Left forelimb (tissue), 1 donor: ENCODE data around the gene HSPA1B.
"Not testable (repeated sequence)": the region's sequence is repeated elsewhere in the genome, so short reads cannot be mapped to it uniquely, and the experiment has no call there.

Experiments
- DNase-seq: peaks from one replicate; pipeline ENCODE4 v3.0.0-alpha.2; 2018; ENCODE audit warnings: low spot score

The HSPA1B gene

DNA sequence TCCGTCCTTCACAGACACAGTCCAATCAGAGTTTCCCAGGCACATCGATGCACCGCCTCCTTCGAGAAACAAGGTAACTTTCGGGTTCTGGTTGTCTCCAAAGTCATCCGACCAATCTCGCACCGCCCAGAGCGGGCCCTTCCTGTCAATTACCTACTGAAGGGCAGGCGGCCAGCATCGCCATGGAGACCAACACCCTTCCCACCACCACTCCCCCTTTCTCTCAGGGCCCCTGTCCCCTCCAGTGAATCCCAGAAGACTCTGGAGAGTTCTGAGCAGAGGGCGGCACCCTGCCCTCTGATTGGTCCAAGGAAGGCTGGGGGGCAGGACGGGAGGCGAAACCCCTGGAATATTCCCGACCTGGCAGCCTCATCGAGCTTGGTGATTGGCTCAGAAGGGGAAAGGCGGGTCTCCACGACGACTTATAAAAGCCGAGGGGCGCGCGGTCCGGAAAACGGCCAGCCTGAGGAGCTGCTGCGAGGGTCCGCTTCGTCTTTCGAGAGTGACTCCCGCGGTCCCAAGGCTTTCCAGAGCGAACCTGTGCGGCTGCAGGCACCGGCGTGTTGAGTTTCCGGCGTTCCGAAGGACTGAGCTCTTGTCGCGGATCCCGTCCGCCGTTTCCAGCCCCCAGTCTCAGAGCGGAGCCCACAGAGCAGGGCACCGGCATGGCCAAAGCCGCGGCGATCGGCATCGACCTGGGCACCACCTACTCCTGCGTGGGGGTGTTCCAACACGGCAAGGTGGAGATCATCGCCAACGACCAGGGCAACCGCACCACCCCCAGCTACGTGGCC, at the start of gene HSPA1B:
TSS of gene HSPA1B (plus strand) at position 453 of the 794 bp plus-strand sequence. CDS start at position 666, 213 bp downstream.
- DNase-seq = peak; percentile 99

DNA sequence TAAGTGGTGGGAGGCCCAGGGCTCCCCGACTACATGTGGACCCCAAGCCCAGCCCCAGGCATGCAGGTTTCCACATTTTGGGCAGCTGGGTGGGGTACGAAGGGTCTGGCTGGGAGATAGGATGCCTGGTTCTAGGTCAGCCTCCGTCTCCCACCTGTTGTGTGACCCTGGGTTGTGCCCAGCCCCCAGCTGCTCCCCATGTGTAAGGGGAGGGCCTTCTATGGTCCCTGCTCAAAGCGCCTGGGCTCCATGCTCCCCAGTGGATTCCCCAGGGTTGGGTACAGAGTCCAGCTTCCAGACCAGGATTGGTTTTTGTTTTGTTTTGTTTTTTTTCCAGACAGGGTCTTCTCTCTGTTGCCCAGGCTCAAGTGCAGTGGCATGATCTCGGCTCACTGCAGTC, 49.3 kb upstream of the HSPA1B start:
- peak; percentile 46 for DNase-seq

DNA sequence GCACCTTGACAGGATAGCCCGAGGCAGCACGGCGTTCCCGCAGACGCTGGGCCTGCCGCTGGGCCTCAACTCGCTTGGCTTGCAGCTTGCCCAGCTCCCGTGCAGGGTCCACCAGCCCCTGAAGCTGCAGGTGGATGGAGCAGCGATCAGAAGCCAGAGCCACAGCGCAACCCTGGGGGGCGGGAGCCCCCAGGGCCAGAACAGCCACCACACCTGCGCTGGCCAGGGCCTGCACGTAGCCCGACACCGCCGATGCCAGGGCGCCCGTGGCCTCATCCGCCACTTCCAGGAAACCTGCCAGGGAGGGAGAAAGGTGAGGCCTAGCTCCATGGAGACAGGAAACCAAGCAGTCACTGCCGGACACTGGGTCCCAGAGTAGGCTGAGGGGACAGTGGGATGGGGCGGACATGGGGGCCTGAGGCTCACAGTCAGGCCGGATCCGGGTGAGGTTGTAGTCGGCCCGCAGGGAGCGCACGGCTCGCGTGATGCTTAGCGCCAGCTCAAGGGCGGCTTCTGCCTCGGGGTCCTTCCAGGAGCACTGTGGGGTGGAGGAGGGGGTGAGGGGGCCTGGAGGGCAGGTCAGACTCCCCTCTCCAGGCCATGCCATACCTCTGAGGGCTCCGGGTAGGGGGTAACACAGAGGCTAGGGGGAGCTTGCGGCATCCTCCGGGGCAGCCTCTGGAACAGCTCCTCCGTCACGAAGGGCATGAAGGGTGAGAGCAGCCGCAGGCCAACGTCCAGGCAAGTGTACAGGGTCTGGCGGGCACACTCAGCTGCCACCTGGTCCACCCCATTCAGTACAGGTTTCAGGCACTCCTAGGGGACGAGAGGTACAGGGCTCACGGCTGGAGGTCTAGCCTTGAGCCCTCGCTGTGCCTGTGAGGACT, 48.3 kb upstream of the HSPA1B start:
- DNase-seq = no peak

DNA sequence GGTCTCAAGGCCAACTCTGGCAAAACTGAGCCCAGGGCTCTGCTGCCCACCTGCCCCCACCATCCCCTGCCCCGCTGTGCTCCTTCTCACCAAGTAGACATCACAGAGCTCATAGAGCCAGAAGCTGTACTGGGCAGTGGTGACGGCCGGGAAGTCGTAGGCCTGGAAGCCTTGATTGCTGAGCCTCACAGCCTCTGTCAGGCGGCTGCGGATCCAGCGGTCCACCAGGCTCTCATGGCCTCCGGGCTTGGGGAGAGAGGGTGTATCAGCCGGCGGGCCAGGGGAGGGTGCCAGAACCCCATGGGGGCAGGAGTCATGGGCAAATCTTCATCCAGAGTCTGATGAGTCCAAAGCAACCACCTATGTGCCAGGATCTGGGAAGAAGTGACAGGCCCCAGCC, 47.6 kb upstream of the HSPA1B start:
- peak; percentile 64 for DNase-seq

DNA sequence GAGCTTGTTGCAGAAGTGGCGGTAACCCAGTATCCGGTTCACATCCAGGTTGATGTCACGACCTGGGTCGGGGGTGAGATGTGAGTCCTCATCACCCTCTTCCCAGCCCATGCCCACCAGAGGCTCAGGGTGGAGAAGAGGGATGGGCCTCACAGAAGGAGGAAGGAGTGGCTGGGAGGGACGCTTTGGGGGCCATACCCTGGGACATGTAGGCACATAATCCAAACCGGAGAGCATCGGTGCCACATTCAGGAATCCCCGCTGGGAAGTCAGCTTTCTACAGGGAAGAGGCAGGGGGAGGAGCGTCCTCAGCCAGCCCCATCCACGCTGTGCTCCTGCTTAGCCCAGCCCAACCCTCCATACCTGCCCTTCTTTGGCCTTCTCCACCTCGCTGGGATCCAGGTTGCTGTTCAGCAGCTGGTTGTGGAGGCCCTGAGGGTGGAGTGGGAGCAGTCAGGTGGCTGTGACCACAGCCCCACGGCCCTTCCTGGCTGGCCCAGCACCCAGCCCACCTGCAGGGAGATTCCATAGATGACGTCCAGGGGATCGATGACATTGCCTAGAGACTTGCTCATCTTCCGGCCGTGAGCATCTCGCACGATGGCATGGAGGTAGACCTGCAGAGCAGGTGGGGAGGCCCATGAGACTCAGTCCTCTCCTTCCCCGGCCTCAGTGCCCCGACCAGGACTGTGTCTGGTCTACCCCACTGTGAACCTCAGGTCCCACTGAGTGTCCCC, 46.9 kb upstream of the HSPA1B start:
- peak; percentile 34 for DNase-seq

DNA sequence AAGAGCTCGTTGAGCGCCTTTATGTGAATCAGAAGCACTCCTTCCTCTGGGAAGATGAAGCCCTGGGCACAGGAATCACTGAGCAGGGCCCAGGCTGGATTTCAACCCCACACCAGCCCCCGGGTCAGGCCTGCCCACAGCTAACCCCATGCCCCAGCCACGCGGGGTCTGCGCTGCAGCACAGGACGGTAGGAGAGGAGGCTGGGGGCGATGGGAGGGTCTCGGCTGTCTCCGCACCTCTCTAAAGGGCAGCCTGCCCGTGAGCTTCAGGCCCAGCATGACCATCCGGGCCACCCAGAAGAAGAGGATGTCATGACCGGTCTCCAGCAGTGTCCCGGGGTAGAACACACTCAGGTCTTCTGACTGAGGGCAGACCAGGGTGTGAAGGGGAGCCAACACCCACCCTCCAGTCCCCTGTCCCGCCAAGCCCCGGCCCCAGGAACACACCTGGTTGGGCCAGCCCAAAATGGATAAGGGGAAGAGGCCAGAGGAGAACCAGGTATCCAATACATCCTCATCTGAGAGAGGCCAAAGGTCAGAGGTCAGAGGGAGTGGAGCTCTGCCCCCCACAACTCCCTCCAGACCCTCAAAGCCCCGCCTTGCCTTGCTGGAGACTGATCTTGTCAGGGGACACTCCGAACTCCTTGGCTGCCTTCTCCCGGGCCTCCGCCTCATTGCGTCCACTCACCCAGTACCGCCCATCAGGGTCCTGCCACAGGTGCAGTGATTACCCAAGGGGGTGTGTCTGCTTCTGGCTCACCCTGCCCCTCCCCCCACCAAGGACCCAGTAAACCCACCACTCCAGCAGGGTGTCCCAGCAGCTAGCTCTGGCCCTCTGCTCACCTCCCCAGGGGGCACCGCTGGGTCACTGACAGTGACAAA, 46.1 kb upstream of the HSPA1B start:
- no peak for DNase-seq

DNA sequence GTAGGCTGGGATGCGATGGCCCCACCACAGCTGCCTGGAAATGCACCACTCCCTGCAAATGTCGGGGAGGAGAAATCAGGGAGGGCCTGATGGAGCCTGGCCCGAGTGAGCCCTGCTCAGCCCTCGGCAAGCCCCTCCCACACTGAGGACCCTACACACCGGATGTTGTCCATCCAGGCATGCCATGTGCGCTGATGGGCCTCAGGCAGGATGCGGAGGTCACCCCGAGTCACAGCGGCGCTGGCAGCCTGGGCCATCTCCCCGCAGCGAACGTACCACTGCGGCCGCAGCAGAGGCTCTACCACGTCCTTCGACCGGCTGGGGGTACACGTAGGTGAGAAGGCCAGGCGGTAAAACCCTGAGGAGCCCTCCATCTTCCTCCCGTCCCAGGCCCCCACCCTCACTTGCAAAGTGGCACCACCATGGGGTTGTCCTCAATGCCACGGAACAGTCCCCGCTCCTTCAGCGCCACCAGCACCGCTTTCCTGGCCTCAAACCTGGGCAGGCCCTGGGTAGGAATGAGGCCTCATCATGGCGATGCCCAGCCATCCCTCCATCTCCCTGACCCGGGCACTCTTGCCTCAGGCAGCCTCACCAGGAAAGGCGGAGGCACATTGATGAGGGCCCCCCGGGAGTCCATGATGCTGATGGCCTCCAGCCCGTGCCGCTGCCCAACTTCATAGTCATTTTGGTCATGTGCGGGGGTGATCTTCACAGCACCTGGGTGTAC, 45.2 kb upstream of the HSPA1B start:
- peak; percentile 60 for DNase-seq

DNA sequence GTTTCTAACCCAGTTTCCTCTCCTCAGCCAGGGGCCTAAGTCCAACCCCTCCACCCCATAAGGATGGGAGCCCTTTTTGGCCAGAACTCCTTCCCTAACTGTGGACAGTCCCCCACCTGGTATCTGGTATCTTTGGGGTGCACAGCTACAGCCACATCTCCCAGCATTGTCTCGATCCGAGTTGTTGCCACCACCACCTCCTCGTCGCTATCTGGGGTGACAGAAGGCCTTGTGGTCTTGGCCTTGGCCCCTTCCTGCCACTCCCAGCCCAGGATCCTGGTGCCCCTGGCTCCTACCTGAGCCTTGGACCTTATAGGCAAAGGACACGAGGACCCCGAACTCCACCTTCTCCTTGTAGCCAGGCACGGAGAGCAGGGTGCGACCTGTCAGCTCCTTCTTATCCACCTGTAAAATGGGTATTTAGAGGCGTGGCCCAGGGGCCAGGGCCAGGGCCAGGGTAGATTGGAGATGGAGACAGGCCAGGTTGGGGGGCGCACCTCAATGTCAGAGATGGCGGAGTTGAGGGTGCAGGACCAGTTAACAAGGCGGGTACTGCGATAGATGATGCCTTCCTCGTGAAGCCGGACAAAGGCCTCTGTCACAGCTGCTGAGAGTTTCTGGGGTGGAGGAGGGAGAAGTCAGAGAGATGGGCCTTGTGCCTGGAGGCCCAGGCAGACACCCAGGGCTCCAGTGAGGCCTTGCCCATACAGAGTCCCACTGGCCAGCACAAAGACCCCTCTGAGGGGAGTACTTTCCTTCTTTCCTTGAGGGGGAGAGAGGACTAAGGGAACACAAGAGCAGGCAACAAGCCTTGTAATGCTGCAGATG, 43.2 kb upstream of the HSPA1B start:
- DNase-seq = peak; percentile 61

DNA sequence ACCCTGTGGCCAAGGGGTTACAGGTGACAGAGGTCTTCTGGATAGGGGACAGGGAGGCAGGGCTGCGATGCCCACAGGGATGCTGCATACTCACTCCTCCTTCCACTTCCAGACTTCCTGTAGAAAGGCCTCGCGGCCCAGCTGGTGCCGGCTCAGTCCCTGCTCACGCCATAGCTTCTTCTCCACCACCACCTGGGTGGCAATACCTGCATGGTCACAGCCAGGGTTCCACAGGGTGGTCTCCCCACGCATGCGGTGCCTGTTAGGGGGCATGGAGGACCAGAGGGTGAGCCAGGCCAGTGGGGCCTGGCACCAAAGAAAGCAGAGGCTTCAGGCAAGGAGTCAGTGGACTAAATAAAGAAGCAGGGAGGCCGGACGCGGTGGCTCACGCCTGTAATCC, 42.1 kb upstream of the HSPA1B start:
- DNase-seq = no peak

DNA sequence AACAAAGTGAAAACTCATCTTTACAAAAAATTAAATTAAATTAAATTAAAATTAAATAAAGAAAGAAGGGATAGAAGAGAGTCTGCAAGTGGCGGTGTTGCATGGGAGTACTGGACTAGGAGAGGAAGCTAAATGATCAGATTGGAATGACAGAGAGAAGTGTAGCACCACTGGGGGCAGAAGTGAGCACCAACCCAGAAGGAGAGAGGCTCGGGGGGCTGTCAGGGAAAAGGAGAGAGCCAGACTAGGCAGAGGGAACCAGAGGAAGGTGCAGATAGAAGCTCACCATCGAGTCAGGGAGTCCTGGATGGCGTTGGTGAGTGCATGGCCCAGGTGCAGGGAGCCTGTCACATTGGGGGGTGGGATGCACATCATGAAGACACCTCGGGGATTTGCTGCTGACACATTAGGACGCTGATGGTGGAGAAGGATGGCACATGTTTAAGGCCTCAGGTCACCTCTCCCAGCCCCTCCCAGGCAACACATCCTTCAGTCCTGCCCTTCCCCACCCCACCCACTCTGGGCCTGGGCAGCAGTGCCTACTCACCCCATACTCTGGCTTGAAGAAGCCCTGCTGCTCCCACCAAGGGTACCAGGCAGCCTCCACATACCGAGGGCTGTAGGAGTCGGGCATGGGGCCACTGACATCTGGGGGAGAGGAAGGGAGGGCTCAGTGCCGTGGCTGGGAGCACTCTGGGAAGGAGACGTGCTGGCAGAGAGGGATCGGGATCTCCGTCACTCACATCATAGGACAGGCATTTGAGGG, 36.0 kb upstream of the HSPA1B start:
- DNase-seq = no peak

DNA sequence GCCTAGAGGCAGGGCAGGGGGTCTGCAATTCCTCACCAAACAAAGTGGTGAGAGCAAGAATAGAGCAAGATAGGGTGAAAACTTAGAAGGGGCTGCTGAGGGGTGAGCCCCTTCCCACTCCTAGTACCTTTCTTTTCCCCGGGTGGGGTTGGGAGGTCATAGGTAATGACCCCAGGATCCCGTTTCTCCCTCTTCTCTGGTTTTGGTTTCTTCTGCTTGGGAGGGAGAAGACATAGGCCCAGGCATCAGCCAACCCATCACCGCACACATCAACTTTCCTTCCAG, 35.5 kb upstream of the HSPA1B start:
- no peak for DNase-seq

DNA sequence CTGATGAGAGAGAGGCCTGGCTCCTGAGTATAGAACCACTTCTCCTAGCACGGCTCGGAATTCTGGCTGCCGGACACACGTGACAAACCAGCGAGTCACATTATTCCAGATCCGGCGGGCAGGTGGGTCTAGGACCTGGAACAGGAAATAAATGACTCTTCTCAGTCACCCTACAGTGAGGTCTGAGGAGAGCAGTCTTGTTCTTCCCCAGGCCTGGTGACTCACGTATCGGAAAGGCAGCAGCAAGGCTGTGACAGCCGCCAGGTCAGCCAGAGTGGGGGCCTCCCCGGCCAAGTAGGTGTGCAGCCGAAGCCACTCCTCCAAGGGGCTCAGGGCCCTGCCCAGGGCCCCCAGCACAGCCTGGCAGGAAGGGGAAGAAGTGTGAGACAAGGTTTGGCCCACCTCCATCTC, 34.8 kb upstream of the HSPA1B start:
- DNase-seq = peak; percentile 57

DNA sequence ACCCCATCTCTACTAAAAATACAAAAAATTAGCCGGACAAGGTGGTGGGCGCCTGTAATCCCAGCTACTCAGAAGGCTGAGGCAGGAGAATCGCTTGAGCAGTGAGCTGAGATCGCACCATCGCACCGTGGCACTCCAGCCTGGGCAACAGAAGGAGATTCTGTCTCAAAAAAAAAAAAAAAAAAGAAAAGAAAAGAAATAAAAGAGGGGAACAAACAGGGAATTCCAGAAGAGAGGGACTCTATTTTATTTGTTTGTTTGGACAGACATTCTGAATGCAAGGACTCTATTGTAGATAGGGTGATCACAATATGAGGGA, 33.7 kb upstream of the HSPA1B start:
- not testable (repeated sequence) for DNase-seq

DNA sequence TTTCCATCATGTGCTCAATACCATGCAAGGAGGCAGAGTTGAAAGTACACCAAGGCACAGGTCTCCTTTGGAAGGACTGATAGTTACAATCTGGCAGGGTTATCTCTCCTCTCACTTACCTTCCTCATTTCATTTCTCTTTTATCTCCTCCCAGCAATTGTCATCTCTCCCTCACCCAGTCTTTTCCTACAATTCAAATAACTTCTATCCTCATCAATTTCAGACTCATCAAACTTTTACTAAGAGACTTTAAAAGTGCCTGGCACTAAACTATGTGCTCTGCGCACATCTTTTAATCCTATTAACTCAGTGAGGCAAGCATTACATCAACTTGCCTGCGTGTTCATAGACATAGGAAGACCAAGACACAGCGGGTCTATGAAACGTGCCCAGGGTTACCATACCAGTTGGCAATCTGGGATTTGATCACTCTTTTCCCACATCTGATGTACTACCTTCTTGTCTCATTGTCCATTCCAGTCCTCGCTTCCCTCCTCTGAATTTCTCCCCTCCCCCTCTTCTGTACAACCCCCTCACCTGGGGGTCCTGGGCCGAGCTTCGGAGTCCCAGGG, 33.2 kb upstream of the HSPA1B start:
- no peak for DNase-seq

DNA sequence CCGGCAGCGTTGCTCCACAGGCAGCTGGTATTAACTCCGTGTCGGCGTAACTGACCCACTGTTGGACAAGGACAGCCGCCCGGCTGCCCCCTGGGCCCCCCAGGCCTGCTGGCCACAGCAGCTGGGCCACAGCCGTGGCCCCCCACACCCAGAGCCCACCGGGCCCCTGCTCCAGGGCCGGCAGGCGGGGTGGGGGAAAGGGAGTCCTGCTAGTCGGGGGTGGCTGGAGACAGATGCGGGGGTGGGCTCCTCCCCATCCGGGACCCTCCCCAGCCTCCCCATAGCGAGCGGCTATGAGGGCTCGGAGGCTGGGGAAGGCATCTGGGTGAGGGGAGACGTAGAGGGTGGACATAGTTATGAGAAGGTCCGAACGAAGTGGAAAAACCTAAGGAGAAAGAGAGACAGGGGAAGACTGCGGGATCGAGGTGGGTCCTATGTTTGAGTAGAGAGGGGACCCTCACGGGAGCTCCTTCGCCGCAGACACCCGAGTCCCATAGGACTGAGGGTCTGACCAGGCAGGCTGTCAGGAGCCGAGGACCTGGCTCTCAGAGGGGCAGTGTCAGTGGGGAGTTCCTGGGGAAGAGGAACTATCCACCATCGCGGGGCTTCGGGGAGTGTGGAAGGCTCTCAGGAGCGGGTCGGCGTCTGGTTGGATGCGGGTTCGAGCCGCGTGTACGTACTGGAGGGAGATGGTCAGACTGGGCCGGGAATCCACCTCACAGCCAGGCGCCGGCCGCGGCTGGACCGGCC, 32.5 kb upstream of the HSPA1B start:
- DNase-seq = no peak

DNA sequence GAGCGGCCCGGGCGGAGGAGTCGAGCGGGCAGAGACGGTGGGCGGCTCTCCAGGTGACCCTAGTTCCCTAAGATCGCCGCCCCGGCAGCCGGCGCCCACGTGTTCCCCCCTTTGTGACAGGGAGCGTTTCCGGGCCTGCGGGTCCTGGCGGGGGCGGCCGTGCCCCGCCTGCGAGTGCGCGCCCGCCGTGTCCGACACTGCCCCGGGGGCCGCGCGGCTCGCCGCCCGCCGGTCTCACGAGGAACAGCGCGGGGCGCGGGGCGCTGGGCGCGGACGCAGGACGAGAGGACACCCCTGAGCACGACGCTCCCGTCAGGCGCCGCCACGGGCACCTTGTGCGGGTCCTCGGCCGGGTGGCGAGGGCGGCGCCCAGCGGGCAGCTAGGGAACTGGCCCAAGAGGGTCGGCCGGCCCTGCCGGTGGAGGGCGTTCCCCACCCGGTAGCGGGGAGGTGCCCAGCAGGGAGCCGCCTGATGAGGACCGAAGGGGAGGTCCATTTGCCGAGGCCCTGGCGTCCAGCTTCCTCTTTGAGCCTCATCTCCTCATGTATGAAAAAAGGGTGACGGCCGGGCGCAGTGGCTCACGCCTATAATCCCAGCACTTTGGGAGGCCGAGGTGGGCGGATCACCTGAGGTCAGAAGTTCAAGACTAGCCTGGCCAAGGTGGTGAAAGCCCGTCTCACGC, 31.8 kb upstream of the HSPA1B start, which contains the start of gene VARS1:
TSS of gene VARS1 (minus strand) at position 137 of the 683 bp plus-strand sequence. CDS start 535 bp downstream, outside the sequence.
- DNase-seq = peak; percentile 91

DNA sequence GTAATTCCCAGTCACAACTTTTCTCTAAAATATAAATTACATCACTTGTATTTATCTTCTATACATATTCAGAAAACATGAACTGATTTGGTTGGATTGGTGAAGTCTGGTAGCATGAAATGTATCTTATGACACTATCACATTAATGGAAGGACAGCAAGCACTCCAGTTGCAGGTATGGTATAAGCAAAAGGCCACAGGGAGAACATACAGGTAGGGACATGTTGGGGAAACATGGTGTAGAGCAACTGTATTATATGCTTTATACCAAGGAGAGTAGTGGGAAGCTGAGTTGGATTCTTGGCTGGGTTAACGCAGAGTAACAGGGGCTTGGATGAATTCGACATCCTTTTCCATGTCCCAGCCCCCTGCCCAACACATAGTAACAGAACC, 30.5 kb upstream of the HSPA1B start:
- no peak for DNase-seq

DNA sequence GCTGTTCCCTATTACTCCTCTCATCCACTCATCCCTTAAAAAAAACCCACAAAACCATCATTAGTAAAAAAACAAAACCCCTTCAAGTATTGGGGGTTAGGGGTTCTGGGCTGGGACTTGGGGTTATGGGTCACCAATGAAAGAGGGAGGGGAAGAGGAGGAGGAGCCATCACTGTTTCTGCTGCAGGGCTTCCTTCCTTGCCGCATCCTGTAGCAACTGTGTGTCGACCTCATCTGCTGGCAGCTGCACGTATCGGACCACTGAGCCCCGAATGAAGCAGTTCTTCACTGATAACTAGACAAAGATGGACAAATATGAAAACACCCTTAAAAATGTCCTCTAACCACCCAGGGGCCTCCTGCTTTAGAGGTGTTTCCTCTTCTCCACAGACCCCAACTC, 29.9 kb upstream of the HSPA1B start:
- no peak for DNase-seq
